GM19438 (cell line): ENCODE results near the gene YIPF4.
"Not testable (repeated sequence)": the region's sequence is repeated elsewhere in the genome, so short reads cannot be mapped to it uniquely, and the experiment has no call there.

Source experiments
- ATAC-seq: cut with Tn5 transposase; IDR thresholded peaks from one replicate; pipeline ENCODE4 v1.9.1; 2021; ENCODE audit warnings: low read depth; ENCODE audit not compliant: unreplicated experiment

Gene YIPF4

GRCh38 chr2:32364290-32364689, 86.6 kb downstream of the YIPF4 start:
- not testable (repeated sequence) for ATAC-seq

GRCh38 chr2:32365679-32366078, 88.0 kb downstream of the YIPF4 start:
- not testable (repeated sequence) for ATAC-seq
